ENCODE results near the gene GTF3C5.

GTF3C5 gene

DNA sequence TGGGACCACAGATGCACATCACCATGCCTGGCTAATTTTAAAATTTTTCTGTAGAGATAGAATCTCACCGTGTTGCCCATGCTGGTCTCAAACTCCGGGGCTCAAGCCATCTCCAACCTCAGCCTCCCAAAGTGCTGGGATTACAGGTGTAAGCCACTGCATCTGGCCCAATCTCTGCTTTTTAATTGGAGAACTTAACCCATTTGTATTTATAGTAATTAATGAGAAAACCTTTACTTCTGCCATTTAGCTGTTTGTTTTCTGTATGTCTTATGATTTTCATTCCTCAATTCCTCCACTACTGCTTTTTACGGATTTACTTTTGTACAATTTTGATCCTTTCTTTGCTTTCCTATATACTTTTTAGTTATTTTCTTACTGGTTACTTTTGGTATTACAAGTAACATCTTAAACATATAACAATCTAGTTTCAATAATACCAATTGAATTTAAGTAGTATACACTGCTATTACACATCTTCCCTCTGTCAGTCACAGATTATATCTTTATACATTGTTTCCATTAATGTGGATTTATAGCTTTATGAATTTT lies 64.1 kb downstream of the GTF3C5 start:
- DNase-seq: no peak

DNA sequence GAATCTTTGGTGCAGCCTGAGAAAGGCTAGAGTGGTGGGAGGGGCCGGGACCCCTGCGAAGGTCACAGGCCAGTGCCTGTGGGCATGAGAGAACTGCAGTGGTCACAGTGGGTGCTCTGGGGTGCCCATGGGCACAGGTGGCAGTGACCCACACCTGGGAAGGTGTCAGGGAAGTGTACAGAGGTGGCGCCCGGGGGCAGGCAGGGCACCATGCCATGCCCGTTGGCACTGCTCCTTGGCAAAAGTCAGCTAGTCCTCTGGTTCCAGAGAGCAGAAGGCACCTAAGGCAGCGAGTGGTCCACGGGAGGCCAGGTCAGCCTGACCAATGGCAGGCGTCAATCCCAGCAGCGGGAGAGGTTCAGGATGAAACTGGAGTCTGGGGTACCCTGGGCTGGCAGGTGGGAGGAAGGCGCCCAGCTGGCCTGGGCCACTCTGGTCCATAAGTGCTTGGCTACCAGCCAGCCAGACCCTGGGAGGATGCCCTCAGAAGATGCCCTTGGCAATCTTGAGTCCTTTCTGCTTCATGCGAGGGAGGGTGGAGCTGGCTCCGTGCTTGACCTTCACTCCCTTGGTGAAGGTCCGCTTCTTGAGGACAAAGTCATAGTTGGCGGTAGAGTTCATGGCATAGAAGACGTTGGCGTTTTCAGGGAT lies 67.4 kb downstream of the GTF3C5 start:
- DNase-seq: no peak

DNA sequence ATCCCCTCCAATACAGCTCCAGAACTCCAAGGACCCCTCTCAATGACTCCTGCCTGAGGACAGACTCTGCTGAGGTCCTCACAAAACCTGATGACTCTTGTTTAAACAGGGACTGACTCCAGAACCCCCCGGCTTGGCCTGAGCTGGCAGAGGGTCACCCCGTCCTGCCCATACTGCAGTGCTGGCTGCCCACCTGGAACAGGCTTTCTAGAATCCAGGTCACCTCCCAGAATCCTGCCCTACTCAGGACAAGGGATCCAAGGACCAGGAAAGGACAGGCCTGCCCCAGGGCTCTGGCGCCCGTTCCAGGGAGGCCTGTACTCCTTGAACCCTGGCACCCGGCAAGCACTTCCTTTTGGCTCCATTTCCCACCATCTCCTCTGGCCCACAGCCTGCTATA lies 68.1 kb downstream of the GTF3C5 start:
- no peak for DNase-seq

DNA sequence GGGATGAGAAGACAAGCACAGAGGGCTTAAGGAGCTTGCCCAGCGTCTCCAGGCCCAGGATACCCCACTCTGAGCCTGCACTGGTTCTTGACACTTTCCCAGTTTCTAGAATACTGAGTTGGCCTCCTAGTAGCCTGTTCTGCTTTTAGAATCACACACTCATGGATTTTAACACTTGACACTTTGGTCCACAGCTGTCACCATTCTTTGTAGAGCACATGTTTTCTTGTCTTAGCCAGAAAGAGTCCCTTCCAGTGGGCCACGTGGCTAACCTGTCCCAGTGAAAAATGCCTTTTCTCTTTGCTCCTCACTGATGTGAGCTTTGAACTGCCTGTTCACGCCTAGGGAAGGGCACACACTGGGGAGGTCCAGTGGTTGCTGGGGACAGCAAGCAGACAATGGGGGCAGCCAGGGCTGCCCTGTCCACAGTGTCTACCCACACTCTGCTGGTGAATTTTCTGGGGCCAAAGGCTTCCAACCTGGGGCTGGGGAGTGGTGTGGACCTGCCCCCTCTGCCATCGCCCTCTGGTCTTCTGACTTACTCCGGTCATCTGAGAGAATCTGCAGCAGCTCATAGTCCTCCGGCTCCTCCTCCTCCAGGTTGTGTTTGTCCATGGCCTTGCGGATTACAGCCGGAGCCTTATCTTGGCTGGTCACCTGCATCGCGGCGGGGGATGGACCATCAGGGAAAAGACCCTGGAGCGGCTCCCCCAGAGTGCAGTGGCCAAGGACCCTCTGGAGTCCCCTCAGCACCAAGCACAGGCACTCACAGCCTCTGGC lies 69.1 kb downstream of the GTF3C5 start:
- no peak for DNase-seq

DNA sequence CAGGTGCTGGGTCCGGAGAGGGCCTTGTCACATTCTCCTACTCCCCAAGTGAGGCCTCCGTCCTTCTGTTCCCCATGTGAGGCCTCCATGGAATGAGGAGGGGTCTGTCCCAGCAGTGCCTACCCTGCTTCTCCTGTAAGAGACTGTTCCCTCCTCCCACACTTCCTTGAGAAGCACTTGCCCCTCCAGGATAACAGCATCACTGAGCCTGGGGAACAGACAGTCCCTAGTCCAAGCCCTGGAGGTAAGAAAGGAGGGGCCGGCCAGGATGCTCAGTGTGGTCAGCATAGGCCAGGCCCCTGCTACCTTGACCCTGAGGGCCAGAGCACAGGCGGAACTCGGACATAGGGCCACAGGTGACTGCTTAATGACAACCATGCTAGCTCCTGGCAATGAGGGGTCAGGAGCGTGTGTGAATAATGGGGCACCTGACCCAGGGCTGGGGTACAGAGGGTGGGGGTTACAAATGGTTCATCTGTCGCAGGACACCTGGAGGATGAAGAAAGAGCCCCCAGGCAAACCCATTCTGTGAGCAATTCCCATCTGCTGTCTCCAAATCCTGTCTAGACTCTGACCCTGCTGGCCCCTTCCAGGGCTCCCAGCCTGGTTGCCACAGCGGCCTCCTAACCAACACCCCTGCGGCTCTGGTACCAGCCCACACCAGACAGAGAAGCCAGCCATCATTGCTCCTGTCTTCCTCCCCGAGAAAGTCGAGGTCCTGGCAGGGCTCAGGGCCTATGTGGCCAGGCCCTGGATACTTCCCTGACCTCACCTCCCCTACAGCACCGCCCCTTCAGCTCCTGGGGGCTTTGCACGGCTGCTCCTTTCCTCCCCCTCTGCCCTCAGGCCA lies 69.9 kb downstream of the GTF3C5 start:
- no peak for DNase-seq

DNA sequence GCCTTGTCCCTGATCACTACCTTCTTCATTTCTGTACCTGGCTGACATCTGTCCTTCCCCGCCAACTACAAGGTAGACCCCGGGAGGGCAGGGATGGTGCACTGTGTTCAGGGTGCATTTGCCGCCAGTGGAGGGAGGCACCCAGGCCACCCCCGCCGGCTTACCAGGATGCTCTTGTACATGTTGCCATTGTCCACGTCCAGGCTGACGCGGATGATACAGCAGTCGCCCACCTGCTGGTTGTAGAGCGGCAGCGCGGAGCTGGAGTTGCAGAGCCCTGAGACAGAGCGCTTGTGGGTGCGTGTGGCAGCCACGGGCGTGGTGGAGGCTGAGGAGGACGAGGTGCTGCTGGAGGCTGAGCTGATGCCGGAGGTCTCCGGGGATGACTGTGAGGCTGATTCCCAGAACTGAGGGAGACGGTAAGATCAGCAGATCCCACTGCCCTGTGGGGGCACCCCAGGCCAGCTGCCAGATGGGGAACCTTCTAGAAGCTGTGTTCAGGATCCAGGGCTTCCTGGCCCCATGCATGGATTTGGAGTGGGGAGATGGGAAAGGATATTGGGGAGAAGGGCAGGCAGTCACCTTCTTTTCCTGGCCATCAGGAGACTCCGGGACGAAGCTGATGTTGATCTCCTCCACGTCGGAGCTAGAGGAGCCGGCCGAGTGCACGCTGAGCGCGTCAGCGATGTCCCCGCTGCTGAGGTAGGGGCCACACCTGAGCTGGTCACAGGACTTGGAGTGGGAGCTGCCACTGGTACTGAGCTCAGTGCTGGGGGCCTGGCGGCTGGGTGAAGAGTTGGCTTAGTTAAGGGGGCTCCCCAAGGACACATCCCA lies 70.8 kb downstream of the GTF3C5 start:
- DNase-seq: no peak

DNA sequence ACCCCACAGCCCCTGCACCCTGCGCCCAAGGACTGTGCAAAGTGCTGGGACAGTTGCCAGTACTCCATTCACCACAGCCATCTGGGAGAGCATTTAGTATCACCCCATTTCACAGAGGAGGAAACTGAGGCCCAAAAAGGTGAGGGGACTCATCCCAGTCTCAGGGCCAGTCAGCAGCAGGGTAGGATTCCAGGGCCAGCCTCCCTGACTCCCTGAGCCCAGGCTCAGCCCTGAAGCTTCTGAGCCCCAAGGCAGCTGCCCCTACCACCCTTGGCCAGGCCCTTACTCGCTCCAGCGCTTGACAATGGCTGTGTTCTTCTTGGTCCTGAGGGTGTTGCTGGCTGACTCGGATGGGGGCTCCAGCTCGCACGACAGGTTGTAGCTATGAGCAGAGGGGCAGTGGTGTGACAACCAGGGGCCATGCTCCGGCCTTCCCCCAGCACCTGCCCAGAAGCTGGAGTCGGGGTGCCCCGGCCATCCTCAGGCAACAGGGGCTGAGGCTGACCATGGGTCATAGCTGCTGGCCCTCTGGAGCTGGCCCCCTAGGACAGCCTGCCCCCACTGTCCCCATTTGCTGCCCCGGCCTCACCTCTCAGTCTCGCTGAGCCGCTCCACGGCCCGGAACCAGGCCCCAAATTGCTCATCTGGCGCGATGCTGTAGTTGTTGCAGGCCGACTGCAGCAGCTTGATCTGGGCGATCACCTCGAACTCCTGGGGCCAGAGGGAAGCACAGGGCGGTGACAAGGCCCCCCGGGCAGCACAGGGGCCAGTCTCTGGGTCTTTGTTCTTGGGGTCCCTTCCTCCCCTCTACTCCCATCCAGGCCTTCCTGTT lies 71.6 kb downstream of the GTF3C5 start:
- no peak for DNase-seq

DNA sequence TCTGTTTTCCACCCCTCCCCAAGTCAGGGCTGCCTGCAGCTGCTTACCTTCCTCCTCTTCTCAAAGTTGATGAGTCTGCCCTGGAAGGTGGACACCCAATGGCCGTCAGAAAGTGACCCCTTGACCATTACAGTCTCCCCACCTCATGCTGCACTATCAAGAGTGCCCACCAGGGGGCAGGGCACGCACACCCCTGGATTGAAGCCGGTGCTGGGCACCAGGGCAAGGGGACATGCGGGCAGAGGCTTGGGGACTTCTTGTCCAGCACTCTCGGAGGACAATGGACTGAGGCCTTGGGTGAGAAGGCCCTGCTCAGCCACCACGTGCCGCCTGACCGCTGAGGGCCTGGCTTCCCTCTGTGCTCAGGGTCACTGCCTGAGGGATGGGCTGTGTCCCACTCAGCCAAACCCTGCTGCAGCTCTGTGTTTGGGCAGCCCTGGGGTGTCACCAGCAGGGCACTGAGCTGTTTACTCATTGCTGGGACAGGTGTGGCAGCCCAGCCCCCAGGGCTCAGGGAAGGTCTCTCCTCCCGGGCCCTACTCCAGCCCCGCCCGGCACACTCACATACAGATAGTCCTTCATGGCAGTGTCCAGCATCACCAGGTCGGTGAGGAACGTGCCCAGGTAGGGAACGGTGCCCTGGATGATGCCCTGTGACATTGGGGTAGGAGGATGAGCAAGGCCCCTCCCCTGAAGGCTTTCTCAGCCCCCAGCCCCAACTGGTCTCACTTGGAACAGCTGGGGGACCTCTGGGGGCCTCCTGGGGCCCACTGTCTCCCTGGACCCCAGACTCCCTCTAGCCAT lies 72.6 kb downstream of the GTF3C5 start:
- DNase-seq: peak; percentile 42

DNA sequence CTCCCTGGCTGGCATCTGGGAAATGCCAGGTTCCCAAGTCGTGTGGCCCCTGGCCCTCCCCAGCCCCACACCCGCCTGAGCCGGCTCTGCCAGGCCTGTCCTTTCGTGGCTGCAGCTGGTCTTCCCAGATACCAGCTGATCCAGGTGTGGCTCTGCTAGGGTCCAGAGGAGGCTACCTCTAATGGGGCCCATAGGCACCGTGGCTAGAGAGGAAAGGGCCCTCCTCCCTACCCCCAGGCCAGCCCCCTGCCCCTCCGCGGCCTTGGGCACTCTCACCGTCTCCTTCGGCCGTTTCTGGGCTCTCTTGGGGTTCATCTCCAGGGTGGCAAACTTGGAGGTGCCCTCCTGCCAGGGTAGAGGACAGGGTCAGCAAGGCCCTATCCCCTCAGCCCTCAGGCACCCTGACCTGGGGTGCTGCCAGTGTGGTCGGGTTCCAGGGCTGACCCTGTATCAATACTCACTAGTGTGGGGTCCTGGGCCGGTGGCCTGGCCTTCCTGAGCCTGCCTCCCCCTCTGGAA lies 73.2 kb downstream of the GTF3C5 start:
- no peak for DNase-seq

DNA sequence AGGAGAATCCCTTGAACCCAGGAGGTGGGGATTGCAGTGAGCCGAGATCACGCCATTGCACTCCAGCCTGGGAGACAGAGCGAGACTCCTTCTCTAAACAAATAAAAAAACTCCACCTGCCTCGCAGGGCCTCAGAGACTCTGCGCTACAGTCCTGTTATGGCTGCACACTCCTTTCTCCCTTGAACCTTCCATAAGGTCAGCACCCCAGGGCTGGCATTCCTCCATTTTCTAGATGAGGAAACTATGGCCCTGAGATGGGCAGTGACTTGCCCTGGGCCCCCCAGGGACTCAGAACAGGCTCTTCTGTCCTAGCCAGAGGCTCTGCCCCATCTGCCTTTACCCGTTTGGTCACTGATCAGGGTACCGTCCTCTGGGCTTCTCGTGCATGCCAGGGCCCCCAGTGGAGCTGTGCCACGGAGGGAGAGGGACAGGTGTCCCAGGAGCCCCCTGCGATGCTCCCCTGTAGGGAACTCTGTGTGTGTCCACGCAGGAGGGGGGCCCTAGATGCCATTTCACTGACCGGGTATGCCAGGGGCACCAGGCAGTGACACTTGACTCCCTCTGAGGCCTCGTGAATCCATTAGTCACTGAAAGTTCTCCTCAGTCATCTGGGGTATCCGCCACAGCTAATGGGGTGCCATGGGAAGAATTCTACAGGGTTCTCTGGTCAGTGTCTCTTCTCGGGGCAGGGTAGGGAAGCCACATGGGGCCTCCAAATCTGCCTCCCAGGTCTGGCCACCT lies 74.1 kb downstream of the GTF3C5 start:
- no peak for DNase-seq

DNA sequence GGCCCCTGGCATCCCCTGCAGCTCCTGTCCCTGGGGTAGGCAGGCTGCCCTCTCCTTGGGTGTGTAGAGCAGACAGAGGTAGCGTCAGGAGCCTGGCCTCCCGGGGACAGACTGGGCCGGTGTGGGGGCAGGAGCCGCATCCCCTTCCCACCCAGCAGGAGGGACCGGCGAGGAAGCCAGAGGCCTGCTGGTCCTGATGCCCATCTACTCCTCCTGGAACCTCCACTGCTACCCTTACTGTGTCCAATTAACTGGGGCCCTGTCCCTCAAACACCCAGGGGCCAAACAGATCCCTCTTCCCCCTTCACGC lies 74.6 kb downstream of the GTF3C5 start:
- no peak for DNase-seq

DNA sequence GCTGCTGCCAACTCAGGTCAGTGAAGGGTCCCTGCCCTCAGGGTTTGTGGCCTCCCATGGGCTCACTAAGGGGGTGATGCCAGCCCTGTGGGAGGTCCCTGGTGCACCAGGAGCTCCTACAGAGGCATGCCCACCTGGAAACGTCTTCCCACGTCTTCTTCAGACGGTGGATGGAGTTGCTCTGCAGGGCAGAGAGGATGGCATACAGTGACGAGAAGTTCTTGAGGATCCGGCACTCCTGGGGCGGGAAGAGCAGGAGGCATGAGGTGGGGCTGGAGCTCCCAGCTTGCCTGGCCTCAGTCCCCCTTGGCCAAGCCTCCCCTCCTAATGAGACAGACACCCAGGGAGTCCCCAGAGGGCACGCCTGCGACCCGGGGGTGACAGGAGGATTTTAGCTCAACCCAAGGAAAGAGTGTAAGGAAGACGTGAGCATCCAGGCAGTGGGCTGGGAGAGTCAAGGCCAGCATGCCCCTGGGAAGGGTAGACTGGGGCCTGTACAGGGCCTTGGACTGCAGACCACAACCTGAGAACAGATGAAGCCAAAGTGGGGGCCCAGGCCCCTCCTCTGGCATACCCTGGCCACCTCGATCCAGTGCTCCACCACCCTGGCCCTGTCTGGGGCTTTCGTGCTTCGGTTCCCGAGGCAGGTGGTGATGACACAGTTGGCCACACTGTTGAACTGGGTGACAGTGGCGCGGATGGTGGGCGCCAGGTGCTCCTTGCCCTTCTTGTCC lies 75.9 kb downstream of the GTF3C5 start:
- DNase-seq: no peak

DNA sequence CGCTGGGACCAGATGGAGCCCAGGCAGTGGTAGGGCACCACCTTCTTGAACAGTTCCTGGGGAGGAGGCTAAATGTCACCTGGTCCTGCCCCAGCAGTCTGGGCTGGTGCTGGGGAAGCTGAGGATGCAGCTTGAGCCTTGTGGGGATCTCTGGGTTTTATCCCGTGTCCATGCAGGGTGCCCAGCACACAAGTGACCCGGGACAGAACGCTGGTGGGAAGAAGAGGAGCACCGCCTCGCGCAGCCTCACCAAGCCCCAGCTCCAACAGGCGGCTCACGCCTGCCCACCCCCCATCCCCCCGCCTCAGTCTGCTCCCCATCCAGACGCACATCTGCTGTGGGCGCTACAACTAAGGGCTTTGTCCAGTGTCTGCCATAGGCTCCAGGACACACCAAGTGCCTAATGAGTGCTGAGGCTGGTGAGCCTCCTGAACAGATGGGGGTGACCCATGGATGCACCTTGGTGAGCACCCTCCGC lies 76.5 kb downstream of the GTF3C5 start:
- DNase-seq: no peak
